GM21529 (cell line): Measurements from ENCODE around the gene SPOCK1.

Source experiments
- ATAC-seq: cut with Tn5 transposase; IDR thresholded peaks from one replicate; pipeline ENCODE4 v1.9.1; 2021; ENCODE audit not compliant: unreplicated experiment

SPOCK1 gene

DNA sequence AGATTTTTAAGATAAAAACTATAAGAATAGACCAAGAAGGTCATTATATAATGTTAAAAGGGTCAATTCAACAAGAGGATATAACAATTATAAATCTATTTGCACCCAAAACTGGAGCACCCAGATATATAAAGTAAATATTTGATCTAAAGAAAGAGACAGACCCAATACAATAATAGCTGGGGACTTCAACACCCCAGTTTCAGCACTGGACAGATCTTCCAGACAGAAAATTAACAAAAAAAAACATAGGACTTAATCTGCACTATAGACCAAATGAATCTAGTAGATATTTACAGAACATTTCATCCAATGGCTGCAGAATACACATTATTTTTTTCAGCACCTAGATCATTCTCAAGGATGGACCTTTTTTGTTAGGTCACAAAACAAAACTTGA lies 331.9 kb downstream of the SPOCK1 start:
- ATAC-seq = no peak

DNA sequence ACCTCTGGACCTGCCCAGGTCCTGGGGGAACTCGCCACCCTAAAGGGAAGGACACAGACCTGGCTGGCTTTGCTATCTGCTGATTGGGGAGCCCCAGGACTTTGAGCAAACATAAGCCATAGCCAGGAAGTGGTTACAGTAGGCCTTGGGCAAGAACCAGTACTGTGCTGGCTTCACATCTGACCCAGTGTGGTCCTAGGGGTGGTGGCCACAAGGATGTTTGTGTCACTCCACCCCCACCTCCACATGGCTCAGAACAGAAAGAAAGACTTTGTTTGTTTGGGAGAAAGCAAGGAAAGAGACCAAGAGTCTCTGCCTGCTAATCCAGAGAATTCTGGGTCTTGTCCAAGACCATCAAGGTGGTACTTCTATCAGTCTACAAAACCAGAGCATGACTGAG lies 334.2 kb downstream of the SPOCK1 start:
- ATAC-seq = no peak

DNA sequence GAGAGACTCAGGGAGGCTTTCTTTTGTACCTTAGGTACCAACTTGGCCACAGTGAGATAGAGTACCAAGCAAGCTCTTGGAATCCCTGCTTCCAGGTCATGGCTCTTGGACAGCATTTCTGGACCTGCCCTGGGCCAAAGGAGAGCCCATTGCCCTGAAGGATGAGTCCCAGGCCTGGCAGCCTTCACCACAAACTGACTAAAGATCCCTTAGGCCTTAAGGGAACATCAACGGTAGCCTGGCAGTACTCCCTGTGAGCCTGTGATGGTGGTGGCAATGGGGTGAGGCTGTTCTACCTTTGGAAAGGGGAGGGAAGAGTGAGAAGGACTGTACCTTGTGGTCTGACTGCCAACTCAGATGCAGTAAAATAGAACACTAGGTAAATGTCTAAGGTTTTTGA lies 334.6 kb downstream of the SPOCK1 start:
- no peak for ATAC-seq

GRCh38 chr5:137158691-137159090 lies 340.4 kb downstream of the SPOCK1 start:
- no peak for ATAC-seq

DNA sequence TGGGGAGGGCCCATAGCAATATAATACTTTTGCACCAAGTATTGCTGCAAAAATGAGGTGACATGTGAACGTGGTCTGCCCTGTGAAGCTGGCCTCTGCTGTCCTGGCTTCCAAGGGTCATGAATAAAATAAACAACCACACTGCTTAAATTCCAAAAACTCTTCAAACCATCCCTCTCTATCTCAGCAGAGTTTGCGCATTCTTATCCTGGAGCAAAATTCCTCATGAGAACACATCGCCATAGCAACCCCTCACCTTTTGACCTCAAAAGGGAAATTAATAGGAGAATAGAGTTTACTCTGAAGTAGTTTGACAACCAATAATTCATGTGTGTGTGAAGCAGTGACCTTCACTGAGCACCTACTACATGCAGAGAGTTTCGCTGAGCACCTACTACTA lies 342.9 kb downstream of the SPOCK1 start:
- ATAC-seq = no peak

GRCh38 chr5:137155261-137156000 lies 343.7 kb downstream of the SPOCK1 start:
- ATAC-seq = no peak

GRCh38 chr5:137152616-137153015 lies 346.5 kb downstream of the SPOCK1 start:
- ATAC-seq = no peak

DNA sequence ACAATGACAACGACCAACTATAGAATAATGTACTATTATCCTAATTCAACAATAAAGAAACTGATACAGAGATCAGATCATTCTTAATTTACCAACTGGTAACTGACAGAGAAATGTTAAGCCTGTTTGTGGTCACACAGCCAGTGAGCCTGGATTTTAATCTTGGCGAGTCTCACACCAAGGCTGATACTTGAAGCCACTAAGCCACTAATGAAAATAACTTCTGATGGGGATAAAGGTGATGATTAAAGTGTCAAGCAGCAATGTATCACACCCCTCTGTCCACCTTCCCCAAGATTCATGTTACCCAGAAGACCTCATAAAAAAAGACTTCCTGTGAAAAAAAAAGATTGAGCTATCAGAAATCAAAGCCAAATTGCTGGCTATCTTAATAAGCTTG lies 350.5 kb downstream of the SPOCK1 start:
- no peak for ATAC-seq

- no peak for ATAC-seq
Observed at GRCh38 chr5:137148159-137148558, 351.0 kb downstream of the SPOCK1 start.

DNA sequence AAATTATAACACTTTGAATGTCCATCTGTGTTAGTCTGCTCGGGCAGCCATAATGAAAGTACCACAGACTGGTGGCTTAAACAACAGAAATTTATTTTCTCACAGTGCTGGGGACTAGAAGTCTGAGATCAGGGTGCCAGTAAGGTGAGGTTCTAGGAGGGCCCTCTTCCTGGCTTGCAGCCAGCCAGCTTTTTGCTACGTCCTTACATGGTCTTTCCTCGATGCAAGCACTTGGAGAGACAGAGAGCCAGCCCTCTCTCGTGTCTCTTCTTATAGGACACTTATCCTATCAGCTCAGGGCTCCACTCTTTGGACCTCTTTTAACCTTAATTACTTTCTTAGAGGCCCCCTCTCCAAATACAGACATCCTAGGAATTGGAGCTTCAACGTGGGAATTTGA lies 351.8 kb downstream of the SPOCK1 start:
- no peak for ATAC-seq

DNA sequence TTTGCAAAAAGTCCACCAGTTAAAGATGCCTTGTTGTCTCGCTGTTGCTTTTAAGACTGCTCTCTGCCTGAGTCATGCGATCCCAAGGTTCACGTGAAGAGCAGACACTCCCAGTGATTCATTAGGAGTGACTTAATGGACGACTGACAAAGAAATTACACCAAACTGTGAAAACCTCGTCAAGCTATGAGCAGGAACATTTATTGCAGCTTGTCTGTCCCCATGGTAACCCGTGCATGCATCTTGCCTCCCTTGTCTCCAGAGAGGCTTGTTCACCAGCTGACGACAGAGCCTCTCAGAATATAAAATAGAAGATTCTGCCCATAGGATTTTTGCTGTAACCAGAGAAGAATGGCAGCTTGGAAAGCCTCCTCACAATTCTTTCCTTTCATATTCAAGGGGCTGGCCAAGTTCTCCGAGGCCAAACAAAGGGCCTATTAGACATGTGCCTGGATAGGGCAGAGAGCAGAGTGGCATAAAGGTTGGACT lies 352.7 kb downstream of the SPOCK1 start:
- ATAC-seq = no peak

- ATAC-seq = no peak
Observed at GRCh38 chr5:137145721-137146120, 353.4 kb downstream of the SPOCK1 start.

- ATAC-seq = no peak
Observed at GRCh38 chr5:137144656-137145055, 354.5 kb downstream of the SPOCK1 start.

GRCh38 chr5:137142764-137143605 lies 356.1 kb downstream of the SPOCK1 start:
- ATAC-seq = peak; percentile 71

- ATAC-seq = peak; percentile 38
Observed at GRCh38 chr5:137142346-137142745, 356.8 kb downstream of the SPOCK1 start.

DNA sequence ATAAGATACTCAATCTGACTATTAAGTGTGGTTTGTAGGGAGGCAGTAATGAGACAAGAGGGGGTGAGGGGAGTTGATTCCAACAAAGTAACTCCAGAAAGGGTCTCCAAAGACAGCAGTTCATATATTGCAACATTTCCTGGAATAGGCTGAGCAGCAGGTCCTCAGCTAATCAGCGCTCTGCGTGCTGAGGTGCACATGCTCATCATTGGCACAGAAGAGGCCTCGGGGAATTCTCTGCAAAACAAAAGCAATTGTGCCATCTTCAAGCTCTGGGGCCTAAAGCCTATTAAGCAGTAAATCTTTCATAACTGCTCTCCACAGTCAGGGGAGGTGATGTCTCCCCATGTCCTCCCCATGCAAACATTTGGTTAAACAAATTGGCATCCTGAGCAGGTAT lies 357.3 kb downstream of the SPOCK1 start:
- ATAC-seq = no peak

DNA sequence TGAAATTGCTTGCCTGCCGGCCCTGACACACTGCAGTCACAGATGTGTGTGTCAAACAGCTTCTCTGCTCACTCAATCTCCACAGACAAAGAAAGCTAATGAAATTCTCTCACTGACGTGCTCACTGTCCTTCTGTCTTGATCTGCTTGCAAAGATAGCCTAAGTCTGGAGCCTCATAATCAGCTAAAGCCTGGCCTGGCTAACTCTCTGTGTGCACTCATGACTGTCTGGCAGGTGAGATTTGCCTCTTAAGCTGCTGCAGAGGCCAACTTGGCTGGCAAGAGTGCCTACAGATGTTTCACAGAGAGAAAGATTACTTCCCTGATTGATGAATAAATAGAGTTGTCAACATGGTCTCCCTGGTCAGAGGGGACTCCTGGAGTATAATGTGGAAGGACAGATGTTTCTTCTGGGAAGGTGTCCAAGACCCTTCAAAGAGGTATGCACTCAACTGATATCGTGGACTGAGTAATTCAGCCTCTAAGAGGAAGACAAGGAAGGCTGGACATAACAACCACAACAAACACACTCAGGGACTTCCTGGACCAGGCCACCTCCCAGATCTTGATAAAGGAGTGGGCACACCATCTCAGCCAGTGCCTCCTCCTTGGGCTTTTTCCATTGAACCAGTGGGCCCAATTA lies 362.0 kb downstream of the SPOCK1 start:
- ATAC-seq = no peak

DNA sequence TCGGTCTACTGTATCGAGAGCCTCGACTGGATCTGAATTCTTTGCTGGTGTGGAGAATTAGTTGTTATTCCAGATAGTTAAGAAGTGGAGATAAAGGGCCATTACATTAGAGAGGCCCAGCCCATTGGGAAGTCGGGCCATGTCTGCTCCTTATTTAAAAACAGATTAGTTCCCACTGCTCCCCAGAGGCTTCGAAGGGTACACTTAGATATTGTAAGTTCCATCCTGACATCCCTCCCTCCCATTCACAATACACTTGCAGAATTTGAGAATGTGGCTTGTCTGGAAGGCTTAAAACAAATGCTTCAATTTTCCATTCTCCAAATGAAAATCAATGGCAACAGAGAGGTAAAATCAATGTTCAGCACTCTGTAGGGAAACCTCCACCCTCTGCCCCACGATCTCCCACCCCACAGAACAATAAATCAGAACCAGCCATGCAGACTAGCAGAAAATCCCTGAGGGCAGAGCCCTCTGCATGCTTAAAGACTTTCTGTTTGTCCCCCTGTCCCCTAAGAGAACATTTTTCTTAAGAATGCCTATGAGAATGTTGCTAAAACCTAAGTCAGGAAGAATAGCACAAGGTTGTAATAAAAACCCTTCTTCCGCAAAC lies 364.1 kb downstream of the SPOCK1 start:
- no peak for ATAC-seq

- ATAC-seq = no peak
Observed at GRCh38 chr5:137129886-137130680, 369.0 kb downstream of the SPOCK1 start.

- ATAC-seq = no peak
Observed at GRCh38 chr5:137128012-137128411, 371.1 kb downstream of the SPOCK1 start.
